ENCODE data around the gene FBXW12.

Gene FBXW12

DNA sequence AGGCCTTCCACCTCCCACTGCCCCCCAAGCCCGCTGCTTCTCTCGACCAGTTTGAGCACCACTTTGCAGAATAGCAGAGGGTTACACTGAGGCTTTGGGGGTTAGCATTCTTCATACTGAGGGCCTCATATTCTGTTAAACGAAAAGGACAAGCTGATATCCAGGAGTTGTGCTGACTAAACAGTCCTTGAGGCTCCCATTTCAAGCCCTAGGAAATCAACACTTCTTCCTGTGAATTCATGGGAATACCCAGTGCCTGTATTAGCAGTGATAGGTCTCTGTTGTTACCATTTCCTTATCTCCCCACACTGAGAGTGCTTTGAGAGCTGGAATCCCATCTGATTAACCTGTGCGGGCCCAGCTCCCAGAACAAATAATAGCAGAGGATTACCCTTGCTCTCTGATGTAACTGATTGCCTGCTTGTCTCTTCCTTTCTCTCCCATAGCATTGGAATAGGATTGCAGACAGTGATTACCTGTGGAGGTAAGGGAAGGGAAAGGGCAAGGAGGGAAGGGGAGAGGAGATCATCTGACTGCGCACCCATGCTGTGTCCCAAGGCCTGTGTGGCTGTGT, 930 bp downstream of the FBXW12 start:
- DNase-seq (ENCODE audit: low spot score): no peak

DNA sequence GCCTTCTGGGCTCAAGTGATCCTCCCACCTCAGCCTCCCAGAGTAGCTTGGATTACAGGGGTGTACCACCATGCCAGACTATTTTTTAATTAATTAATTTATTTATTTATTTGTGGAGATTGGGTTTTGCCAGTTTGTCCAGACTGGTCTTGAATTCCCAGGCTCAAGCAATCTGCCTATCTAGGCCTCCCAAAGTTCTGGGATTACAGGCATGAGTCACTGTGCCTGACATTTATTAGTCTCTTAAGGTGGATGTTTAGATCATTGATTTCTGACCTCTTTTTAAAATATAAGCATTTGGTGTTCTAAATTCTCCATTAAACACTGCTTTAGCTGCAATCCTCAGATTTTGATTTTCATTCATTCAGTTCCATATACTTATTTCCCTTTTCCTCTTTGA, 15.6 kb downstream of the FBXW12 start:
- no peak for DNase-seq (ENCODE audit: low spot score)

DNA sequence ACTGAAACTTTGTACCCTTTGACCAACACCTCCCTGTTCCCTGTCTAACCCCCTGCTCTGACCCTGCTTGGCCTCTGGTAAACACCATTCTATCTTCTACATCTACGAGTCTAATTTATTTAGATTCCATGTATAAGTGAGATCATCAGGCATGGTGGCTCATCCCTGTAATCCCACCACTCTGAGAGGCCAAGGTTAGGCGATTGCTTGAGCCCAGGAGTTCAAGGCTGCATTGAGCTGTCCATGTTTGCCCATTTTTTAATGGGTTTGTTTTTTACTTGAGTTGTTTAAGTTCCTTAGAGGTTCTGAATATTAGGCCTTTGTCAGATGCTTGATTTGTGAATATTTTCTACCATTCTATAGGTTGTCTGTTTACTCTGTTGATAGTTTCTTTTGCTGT, 16.9 kb downstream of the FBXW12 start:
- no peak for DNase-seq (ENCODE audit: low spot score)

DNA sequence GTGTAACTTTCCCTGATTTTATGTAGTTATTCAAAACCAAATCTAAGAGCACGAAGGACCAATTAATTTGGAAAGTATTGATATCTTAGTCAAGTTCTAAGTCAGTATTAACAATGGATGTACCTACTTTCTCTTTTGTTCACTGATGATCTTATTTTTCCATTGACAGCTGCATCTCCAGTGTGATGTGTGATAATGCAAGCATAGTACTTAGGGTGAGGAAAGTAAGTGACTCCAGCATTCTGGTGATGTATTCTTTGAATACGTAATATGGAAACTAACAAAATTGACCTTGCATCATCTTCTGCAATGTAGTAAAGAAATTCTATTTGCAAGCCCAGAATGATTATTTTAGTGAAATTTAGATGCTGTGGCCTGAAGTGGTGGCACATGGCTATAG, 22.4 kb downstream of the FBXW12 start:
- DNase-seq (ENCODE audit: low spot score): no peak

DNA sequence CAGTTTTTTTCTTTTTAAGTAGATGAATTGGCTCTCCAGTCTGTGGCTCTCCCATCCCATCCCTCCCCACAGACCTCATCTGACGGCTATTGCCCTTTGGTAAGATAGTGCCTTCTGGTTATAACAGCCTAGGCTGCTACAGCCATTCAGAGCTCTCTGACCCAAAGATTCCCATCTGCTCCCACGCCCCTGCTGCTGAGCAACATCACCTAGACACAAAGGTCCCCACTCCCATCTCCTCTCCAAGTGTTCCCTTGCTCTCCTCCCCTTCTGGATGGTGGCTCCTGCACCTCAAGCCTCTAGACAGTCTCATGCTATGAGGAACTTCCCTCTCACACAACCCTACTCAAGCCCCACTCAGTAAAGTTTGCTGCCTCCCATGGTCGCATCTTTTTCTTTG, 23.7 kb downstream of the FBXW12 start:
- no peak for DNase-seq (ENCODE audit: low spot score)

DNA sequence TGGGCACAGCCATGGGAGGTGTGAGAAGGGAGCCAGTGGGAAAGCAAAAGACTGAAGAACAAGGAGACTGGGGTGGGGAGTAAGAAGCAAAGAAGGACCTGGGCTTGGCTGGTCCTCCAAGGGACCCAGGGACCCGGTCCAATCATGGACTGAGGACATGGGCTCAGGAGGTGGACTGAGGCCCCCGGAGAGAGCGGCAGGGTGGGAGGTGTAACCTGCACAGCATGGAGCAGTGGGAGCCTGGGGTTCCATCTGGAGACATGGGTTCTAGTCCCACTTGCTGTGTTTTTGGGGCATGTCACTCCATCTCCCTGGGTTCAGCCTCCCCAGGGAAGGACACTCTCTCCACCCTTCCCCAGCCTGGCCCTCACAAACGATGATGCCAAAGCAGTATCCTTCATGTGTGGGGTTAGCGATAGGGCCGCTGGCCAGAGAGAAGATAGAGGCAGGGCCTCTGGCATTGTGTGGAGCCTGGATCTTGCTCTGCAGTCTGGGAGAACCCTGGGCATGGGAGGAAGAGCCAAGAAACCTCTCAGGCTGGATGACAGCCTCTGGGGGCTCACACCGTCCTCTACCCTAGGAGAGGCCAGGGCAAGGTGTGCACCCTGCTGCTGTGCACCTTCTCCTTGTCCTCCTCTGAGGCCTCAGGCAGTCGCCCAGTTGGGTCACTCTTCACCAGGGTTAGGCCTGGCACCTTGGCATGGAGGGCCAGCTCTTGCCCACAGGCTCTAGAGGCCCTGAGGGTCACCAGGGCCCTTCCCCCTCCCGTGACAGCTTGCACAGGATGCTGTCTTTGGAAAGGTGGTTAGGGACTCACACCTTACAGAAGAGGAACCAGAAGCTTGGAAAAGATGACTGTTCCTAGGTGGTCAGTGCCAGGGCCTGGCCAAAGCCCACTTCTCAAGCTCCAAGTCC, 26.0 kb downstream of the FBXW12 start:
- DNase-seq (ENCODE audit: low spot score): peak; percentile 4

- peak; percentile 2 for DNase-seq (ENCODE audit: low spot score)
These were observed 26.8 kb downstream of the FBXW12 start for GRCh38 chr3:48398701-48399386.

DNA sequence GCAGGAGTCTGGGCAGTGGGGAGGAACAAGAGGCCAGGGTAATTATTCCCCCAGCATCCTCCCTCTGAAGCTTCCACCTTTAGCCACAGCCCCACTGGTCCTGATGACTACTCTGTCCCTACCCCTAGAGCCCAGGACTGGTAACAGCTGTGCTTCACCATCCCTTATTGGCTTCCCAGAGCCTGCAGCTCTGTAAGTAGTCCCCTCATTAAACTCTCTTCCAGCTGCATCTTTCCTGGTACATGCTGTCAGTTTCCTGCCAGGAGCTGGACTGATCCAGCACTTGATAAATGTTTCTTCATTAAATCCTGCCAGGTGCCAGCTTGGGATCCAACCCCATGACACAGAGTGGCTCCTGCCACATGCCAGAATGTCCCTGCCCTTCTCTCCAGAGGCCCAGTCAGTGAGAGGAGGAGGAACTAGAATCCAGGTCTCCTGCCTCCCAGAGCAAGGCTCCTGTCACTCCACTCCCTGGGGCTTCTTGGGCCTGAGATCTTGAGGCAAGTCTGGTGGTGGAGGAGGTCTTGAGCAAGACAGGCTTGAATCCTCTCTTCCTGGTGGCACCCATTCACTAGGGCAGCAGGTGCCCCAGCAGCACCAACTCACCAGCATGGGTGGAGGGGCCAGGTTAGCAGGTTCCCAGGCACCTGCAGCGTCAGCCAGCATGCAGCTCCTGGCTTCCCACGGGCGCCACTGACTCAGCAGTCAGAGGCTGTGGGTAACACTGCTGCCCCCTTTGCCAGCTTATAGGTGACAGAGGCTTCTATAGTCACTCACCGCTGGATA, 27.6 kb downstream of the FBXW12 start:
- peak; percentile 12 for DNase-seq (ENCODE audit: low spot score)

DNA sequence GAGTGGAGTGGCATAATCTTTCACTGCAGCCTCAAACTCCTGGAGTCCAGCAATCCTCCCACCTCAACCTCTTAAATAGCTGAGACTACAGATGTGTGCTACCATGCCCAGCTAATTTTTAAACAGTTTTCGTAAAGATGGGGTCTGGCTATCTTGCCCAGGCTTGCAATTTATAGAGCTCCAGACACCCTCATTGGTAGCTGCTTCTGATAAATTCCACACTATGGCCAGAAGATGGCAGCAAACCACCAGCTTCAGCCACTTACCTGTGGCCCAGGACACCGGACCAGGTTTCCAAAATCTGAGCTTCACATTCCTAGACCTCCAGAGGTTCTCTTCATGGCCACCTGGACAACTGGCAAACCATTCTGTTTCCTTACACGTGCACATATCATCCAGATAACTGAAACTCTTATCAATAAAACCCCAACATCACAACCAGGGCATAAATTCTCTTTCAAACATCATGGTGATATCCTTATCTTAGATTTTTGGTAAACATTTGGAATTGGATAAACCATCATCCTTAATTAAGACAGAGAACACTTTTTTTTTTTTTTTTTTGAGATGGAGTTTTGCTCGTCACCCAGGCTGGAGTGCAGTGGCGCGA, 28.9 kb downstream of the FBXW12 start:
- DNase-seq (ENCODE audit: low spot score): peak; percentile 69

GRCh38 chr3:48401434-48401901, 29.4 kb downstream of the FBXW12 start:
- DNase-seq (ENCODE audit: low spot score): peak; percentile 4

DNA sequence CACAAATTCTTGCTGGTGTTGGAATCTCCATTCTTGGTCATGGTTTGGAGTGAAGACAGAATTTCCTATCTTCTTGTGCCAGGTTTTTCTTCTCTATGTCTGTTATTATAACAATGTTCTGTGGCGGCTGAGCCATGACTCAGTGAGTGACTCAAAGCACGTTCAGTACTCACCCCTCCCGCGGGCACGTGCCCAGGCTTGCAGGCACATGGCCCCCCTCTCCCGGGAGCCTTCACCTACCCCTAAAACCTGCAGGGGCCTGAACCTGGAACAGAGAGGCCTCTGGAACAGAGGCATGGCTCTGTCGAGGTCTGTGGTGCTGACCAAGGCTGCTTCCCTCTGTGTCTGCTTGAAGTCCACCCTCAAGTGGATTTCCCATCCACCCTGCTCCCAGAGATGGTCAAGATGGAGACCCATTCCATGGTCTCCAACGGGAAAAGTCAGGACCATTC, 30.3 kb downstream of the FBXW12 start:
- DNase-seq (ENCODE audit: low spot score): peak; percentile 89

- DNase-seq (ENCODE audit: low spot score): peak; percentile 4
These were observed 30.9 kb downstream of the FBXW12 start for GRCh38 chr3:48402907-48403306.

- peak; percentile 2 for DNase-seq (ENCODE audit: low spot score)
These were observed 31.8 kb downstream of the FBXW12 start for GRCh38 chr3:48403533-48404439.

DNA sequence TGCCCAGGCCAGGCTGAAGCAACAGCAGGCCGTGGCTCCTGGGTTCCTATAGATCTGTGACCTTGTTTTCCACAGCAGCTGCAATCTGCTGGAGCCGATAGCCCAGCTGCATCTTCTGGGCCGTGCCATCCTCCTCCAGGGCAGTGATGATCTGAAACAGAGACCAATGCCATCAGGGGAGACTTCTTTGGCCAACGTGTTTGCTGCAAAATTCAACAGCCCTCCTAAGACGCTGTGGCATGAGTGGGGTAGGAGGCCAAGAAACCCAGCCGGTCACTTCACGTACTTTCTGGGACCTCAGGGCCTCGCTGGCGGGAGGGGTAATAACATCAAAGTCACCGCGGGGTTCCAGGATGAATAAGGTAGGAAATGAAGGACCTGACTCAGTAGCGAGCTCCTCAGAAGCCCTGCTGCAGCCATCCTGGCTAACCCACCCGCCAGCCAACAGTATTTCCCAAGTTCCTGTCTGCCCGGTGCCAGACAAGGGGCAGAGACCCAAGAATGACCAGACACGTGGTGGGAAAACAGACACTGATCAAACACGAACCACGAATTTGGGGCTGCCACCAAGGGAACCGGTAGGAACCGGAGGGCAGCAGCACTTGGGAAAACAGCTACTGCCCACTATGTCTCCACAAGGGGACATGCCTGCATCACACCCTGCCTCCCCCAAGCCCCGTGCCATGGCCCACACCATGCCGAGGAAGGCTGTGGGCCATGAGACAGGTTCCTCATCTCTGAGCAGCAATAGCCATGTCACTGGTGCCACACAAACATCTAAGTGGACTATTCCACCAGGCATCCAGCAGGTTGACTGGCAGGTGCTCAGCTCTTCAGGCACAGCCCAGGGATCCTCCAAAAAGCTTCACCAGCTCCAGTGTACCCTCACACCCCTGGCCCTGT, 32.7 kb downstream of the FBXW12 start:
- peak; percentile 1 for DNase-seq (ENCODE audit: low spot score)

DNA sequence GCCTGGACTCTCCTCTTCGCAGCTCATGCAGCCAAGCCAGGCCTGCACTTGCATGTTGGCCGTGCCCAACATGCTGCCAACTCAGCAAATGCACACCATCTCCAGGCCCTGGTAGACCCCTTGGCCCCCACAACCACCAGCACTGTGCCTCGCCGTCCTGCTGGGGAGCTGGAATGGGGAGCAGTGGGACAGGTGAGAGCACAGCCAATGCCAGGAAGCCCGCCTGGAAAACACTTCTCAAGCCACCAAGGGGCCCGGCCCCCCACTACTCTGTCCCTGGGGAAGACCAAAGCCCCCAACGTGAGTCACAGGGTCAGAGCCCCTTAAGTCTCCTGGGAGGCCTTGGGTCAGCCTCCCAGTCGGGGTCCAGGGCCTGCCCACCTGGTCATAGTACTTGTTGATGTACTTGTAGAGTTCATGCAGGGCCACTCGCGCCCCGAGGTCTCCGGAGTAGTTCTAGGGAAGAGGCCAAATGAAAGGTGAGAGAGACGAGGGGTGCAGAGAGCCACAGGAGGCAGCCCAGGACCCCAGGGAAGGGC, 33.4 kb downstream of the FBXW12 start:
- DNase-seq (ENCODE audit: low spot score): no peak

GRCh38 chr3:48405971-48406370, 34.0 kb downstream of the FBXW12 start:
- DNase-seq (ENCODE audit: low spot score): no peak

DNA sequence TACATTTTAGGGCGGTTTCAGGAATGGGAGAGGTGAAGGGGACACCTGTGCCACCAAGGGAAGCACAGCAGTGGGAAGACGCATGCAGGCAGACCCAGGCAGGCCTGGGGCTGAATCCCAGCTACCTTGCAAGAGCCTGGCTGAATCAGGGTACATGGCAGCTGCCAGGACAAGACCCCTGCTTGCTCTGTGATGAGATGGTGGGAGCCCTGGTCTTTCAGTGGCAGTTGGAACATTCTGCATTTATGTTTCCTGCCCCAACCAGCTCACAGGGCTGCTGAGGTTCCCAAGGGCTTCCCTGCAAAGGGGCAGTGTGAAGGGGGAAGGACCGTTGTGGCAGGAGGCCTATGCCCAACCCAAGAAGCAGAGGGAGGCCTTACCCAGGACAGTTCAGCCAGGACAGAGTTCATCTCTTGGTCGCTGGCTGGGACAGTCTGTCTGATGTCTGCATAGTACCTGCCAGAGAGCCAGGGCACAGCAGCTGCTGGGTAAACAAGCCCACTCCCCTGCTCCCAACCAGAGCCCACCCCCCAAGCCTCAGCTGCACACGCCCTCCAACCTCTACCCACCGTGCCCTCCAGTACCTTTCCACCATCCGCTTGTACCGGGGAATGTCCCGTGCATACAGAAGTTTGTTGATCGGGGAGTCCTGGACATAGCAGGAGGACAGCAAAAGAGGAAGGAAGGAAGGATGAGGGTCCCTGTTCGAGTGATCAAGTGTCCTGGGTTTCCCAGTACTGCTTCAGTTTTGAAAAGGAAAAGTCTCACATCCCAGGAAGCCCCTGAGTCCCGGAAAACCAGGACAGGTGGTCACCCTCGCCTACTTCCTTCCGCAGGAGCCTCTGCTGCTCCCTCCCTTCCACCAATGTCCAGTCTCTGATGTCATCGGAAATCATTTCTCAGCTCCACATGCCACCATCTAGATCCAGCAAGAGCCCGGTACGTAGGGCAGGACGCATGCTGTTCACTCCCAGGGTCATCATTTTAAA, 34.7 kb downstream of the FBXW12 start:
- DNase-seq (ENCODE audit: low spot score): no peak

DNA sequence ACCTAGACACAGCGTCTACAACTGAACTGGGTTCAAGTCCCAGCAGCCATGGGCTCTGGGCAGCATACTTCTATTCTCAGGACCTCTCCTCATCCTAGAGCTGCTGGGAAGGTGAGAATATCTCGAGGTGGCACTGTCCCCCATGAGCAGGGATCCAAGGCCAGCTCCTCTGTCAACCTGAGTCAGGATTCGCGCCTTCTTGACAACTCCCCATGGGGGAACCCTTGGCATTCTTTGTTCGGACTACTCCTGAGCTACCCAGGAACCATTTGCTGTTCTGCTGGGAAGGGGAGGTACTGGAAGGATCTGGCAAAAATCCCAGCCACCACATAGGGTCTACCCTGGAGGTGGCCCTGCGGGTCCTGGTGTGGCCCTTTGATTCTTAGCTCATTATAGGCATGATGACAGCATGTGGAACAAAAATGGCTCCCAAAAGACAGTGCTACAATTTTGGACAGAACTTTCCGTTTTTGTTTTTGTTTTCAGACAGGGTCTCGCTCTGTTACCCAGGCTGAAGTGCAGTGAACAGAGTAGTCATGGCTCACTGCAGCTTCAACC, 35.6 kb downstream of the FBXW12 start:
- no peak for DNase-seq (ENCODE audit: low spot score)

All from hepatic stellate cell (primary cell).